GM21529 (cell line): ENCODE measurements around the gene MICU1.
"Not testable (repeated sequence)": the region's sequence is repeated elsewhere in the genome, so short reads cannot be mapped to it uniquely, and the experiment has no call there.

Source experiments
- ATAC-seq: cut with Tn5 transposase; IDR thresholded peaks from one replicate; pipeline ENCODE4 v1.9.1; 2021; ENCODE audit not compliant: unreplicated experiment

MICU1 gene

DNA sequence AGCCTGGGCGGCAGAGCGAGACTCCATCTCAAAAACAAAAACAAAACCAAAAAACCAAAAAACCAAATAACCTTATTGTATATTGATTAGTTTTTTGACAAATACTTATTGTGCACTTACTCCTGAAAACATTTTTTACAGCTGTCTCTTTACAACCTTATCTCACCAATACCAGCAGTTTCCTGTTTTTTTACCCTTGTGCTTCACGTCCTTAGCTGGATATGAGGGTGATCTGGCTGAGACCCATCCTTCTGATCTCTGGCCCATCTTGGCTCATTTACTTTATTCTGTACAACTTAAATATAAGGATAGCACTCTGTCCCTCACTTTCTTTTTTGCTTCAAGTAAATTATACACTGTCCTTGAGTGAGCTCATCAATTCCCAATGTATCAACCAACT is 166.6 kb downstream of the MICU1 start:
- no peak for ATAC-seq

DNA sequence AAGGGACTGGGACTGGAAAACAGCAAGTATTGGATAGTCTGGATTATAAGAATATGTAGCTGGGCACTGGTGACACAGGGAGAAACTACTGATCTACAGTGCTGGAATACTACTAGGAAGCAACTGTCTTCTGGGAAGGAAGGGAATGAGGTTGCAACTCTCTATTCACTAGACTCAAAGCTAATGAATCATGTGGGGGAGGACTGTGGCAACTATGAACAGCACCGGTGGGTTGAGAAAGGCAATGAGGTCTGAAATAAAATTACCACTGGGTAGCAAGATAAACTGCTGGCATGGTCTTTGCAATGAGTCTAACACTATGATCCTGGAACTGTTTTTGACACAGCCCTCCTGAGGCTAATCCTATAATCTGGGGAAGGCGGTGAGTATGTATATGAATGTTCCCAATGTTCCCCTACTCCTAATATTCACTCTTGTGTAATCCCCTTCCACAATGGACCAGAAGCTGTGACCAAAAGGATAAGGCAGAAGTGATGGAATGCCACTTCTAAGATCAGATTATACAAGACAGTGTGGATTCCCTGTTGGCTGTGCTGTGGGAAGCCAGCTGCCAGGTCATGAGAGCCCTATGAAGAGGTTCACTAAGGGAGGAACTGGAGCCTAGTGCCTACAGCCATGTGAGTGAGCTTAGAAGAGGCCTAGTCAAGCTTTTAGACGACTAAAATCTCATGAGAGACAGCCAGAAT is 169.8 kb downstream of the MICU1 start:
- no peak for ATAC-seq

DNA sequence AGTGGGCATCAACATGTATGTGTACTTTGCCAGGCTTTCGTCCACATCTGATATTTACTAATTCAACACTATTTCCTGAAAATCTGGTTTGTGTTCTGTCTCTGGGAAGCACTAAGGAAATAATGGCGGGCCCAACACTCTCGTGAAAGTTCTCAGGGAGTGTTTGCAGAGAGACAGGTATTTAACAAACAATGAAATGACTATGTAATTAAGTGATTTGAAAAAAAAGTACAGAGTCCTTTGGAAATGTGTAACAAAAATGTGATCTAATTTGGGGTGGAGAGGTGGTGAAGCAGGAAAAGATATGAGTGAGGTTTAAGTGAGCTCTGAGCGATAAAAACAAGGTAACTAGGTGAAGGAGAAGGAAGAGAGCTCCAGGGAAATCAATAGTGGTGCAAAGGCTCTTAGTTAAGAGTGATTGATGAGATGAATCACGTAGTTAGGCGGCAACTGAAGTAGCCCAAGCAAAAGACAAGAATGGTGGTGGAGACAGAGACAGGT is 175.9 kb downstream of the MICU1 start:
- ATAC-seq: no peak

DNA sequence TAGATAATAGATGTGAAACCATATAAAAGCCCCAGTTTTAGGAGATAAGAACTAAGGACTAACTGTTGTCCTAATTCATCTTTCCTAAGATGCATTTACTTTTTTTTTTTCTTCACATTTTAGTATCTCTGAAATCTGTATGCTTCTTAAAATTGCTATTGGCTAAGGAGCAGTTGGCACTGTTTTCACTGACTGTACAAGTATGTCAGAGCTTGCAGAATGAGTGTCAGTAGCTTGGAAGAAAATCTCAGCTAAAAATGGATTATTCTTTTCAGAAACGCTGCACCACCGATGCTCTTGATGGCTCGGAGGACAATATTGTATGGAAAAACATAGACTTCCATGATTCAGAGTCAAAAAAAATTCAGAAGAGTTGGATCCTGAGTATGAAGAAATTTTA is 180.0 kb downstream of the MICU1 start:
- no peak for ATAC-seq

DNA sequence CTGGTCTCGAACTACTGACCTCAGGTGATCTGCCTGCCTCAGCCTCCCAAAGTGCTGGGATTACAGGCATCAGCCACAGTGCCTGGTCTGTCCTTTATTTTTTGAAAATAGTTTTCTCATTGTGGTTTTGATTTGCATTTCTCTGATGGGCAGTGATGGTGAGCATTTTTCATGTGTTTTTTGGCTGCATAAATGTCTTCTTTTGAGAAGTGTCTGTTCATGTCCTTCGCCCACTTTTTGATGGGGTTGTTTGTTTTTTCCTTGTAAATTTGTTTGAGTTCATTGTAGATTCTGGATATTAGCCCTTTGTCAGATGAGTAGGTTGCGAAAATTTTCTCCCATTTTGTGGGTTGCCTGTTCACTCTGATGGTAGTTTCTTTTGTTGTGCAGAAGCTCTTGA is 182.9 kb downstream of the MICU1 start:
- not testable (repeated sequence) for ATAC-seq

DNA sequence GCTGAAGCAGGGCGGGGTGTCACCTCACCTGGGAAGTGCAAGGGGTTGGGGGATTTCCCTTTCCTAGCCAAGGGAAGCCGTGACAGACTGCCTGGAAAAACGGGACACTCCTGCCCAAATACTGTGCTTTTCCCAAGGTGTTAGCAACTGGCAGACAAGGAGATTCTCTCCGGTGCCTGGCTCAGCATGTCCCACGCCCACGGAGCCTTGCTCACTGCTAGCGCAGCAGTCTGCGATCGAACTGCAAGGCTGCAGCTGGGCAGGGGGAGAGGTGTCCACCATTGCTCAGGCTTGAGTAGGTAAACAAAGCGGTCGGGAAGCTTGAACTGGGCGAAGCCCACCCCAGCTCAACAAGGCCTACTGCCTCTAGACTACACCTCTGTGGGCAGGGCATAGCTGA is 190.3 kb downstream of the MICU1 start:
- no peak for ATAC-seq

DNA sequence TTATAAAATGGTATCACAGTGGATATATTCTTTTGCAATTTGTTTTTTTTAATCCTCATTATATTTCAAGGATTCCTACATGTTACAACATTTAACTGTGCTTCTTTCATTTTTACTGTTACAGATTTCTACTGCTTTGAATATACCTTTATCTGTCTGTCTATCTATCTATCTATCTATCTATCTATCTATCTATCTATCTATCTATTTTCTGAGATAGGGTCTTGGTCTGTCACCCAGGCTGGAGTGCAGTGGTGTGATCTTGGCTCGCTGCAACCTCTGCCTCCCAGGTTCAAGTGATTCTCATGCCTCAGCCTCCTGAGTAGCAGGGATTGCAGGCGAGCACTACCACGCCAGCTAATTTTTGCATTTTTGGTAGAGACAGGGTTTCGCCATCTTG is 194.9 kb downstream of the MICU1 start:
- ATAC-seq: not testable (repeated sequence)

DNA sequence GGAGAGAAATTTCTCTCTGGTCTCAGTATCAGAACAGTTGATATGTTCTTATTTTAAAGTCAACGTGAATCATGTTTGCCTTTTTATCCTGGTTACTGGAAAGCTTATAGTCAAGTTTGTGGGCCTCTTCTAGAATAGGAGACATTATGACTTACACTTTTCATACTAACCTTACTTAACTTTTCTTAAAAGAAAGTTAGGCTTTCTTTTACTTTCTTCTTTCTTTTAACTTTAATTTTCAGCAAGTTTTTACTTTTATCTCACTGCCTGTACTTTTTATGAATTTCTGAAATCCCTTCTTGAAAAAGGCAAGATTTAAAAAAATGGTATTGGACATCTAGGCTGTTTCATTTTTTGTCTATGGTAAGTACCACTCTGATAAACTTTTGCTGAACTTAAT is 195.9 kb downstream of the MICU1 start:
- no peak for ATAC-seq

DNA sequence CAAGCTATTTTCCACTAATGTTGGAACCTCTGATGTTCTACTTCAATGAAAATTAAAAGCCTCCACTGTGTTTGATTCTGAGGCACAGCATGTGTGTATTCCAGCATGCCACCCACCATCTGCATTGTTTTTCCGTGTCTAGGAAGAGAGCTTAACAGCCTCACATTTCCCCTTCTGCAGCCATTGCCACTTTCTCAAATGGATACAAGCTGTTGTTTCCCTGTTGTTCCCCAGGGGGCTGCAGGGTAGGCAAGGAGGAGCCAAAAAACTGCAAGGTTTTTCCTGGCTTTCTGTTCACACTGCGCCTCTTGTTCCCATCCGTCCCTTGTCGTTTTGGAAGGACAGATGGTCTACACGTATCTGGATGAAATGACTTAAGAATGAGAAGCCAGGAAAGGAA is 198.9 kb downstream of the MICU1 start:
- no peak for ATAC-seq

DNA sequence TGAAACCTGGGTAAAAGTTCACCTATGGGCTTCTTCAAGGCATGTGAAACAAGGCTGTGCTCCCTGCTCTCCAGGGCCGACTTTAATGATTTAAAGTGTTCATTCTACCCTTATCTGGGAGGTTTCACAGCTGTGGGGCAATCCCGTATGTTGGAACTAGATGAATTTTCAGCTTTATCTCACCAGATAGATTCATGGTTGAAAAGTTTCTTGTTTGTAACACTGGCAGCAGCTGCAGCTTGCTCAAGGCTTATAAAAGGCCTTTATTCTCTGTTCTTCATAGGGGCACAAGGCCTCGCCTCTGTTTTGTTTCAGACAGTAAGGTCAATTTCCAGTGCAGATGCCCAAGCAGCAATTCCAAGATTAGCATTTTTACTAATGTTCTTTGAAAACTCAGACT is 200.7 kb downstream of the MICU1 start:
- no peak for ATAC-seq

DNA sequence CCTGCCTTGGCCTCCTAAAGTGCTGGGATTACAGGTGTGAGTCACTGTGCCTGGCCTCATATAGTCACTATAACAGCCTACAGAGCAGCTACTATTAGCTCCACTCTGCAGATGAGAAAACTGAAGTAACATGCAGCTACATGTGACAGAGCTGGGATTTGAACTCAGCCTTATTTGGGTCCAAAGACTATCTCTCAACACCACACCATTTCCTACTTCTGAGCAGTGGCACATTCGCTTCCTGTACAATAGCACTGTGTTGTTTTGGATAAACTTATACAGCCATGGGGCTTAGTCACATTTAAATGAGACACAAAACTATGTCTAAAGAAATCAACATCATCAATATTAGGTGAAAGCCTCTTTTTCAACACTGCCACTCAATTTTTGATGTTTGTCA is 201.3 kb downstream of the MICU1 start:
- no peak for ATAC-seq

DNA sequence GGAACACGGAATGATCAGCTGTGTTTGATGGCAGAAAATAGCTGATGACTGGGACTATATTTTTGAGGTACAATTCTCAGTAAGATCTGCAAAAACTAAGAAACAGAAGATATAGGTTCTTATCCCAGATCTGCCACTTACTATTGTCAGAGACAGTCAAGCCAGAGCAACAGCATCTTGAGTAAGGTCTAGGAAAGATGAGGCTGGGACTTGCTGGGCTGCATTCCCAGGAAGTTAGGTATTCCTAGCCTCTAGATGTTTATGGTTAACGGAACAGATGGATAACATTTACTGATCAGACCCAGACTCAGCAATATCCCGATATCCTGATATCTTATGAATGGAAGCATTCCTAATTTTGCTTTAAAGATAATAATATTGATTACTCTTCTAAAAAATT is 202.5 kb downstream of the MICU1 start:
- ATAC-seq: no peak

DNA sequence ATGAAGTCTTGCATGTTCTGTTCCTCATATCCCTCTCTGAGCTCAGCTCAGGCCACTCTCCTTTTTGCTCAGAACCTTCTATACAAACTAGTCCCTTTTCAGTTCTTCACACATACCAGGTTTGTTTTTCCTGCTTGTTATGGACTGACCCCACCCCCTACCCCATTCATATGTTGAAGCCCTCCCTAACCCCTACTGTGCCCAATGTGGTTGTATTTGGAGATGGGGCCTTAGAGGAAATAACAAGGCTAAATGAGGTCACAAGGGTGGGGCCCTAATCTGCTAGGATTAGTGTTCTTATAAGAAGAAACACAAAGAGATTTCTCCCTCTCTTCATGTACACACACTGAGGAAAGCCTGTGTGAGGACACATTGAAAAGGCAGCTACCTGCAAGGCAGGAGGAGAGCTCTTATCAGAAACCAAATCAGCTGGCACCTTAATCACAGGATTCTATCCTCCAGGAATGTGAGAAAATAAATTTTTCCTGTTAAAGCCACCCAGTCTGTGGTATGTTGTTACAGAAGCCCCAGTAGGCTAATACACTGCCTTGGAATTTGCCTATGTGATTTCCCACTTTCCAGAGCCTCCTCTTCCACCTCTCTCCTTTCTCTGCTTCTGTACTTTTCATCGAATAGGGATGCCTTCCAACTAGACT is 203.9 kb downstream of the MICU1 start:
- no peak for ATAC-seq

DNA sequence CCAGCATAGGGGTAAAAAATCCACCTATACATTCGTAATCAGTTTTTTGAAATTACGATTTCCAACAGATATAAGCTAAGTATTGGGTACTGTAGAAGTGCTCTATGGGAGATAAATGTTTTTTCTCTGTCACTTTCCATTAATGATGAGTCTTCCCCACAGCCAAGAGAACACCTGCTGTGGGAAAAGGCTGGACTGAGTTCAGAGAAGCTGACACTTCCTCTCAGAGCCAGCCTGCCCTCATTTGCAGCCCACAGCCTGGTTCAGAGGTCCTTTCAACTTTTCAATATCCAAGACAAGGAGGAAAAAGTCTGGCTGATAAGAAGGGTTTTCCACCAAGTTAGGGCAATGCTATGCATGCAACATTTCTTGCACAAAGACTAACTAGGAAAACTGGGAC is 206.6 kb downstream of the MICU1 start:
- ATAC-seq: no peak

DNA sequence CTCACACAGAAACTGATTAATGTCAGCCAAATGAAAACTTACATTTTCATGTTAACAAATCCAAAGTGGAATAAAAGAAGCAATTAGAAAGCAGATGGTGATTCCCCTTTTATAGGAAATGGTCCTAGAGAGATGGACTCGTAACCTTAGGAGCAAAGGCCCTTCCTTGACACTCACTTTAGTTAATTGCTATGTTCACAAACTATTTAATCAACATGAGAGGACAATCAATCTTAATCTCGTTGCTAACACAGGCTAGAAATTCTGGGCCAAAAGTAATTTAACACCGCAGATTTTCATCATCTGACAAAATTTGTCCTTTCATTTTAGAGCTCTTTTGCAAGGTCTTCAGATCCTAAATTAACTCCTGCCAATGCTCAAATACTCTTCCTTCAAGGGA is 207.2 kb downstream of the MICU1 start:
- no peak for ATAC-seq

DNA sequence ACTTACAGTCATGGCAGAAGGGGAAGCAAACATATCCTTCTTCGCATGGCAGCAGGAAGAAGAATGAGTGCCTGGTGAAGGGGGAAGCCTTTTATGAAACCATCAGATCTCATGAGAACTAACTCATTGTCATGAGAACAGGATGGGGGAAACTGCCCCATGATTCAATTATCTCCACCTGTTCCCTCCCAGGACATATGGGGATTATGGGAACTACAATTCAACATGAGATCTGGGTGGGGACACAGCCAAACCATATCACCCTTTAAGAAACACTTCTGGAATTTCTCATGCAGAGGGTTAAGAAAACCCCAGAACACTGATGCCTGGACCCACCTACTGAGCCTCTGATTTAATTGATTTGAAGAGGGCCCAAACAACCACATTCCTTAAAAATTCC is 207.9 kb downstream of the MICU1 start:
- ATAC-seq: no peak

DNA sequence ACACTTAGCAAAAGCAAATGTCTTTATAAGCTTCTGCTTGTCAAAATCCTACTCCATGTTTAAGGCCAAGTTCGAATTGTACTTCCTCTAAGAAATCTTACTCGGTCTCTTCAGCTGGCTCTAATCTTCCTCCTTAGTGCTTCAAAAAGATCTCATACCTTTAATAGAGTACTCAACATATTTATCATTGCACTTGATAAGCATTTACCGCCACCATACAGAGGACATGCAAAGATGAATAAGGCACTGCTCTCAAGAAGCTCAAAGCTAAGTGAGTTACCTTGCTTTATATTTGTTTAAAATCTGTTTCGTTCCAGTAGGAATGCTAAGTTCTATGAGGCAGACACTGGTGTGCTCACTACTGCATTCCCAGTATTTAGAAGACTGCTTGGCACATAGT is 209.2 kb downstream of the MICU1 start:
- ATAC-seq: no peak

DNA sequence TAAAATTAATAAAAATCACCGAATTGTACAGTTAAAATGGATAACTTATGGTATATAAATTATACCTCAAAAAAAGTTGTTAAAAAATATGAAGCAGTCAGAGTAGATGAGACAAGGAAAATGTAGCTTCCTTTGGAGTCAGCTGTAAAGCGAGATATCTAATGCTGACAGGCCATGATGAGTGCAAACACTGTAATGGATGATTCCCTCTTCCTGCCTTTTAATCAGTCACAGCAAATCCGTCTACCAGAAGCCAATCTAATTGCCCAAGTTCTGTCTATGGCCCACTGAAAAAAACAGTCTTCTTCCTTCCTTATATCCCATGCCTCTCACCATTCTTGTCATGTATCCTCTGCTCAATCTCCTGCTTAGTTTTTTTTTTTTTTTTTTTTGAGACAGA is 211.2 kb downstream of the MICU1 start:
- ATAC-seq: no peak

DNA sequence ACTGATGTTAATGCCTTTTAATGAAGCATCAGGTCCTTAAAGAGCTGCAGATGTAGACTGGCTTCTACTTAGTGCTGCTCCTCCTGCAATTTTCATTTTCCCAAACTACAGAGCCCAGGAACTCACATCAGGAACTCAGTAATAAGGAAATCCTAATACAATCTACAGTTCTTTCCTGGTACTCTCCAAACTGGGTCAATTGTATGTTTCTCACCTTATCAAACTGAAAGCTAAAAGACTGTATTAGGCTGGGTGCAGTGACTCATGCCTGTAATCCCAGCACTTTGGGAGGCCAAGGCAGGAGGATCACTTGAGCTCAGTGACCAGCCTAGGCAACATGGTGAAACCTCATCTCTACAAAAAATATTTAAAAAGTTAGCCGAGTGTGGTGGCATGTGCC is 216.7 kb downstream of the MICU1 start:
- no peak for ATAC-seq

DNA sequence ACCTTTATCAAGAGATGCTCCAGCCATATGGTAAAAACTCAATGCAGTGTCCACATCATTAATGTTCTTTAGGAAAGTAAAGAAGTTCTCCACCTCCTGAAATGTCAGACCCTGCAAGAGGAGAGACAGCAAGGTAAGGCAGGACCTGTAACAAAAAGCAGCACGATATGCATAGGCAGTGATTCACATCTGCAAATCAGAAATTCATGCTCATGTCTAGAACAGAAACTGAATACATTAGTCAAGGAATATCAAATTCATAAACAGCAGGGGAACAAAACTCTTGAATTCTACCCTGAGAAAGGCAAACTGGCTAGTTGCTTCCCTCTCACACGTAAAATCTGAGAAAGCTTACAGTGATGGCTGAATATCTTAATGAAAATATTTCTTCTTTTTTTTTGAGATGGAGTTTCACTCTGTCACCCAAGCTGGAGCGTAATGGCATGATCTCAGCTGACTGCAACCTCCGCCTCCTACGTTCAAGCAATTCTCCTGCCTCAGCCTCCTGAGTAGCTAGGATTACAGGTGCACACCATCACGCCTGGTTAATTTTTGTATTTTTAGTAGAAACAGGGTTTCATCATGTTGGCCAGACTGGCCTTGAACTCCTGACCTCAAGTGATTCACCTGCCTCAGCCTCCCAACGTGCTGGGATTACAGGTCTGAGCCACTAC is 217.8 kb downstream of the MICU1 start:
- ATAC-seq: no peak

DNA sequence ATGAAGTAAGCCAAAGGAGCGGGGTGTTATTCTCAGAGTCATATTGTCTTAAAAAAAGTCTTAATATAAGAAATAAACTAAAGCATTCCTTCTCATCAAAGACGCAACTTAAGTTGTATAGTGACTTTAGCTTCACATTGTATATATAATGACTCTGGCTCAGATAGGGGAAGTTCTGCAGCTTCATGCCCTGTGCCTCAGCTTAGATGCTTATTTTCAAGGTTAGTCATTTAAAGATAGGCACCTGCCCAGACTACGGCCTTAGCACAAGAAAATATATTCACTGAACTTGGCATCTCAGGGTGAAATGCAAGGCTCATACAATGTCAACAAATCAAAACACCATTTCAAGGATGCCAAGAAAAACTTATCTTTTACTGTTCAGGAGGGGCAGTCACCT is 218.4 kb downstream of the MICU1 start:
- ATAC-seq: no peak

DNA sequence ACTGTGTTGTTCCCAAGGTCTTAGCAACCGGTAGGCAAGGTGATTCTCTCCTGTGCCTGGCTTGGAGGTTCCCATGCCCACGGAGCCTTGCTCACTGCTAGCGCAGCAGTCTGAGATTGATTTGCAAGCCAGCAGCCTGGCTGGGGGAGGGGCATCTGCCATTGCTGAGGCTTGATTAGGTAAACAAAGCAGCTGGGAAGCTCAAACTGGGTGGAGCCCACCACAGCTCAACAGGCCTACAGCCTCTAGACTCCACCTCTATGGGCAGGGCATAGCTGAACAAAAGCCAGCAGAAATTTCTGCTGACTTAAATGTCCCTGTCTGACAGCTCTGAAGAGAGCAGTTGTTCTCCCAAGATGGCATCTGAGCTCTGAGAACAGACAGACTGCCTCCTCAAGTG is 230.3 kb downstream of the MICU1 start:
- not testable (repeated sequence) for ATAC-seq
